Kidney capillary endothelial cell (primary cell): ENCODE measurements around the gene S100A12.

Experiments used
- DNase-seq: peaks from one replicate; pipeline ENCODE4 v3.0.0-alpha.2; 2018; ENCODE audit warnings: low spot score

The S100A12 gene

DNA sequence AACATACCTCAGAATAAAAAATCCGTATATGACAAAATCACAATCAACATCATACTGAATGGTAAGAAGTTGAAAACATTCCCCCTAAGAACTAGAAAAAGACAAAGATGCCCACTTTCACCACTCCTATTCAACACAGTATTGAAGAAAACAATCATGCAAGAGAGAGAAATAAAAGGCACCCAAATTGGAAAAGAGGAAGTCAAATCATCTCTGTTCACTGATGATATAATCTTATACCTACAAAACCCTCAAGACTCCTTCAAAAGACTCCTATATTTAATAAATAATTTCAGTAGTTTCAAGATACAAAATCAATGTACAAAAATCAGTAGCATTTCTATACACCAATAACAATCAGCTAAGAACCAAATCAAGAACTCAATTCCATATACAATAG is 41.5 kb downstream of the S100A12 start:
- no peak for DNase-seq

DNA sequence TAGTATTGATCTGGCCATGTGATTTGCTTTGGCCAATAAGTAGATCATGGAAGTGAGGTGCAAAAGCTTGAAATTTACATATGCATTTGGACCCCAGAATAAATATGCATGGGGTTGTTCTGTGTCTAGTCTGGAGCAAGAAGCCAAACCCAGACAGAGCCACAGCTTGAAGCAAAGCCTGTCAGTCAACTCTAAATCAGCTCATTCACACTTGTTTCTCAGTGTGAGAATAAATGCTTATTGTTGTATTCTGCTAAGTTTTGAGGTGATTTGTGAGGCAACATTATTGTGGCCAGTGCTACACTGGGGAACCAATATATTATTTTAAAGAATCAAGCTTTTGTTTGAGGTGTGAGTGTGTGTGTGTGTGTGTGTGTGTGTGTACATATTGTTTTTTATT is 50.5 kb downstream of the S100A12 start:
- no peak for DNase-seq
